ENCODE measurements around the gene TNS3. TPM values are rescaled to one million over a fixed set of nuclear protein-coding genes. Genes with fewer than 3 reads are reported as not detected.

Gene TNS3
- total RNA-seq, 1 experiment from 2014 or later, result 135 TPM

- BruUV-seq (replicated peaks), result no TSS peak
- no peak for TF ChIP-seq CTCF (IDR thresholded peaks at IDR 0.05; ENCODE audit: unreplicated experiment)
- H3K27me3 Mint-ChIP-seq (ENCODE audit: unreplicated experiment), result no peaks in the 10 kb centered on the region
- intact Hi-C loops (cut with micrococcal nuclease; ENCODE audit: unreplicated experiment), result loop anchor here (2.0 to 10.0 kb wide), 2 partner anchors 101 to 189 kb away; no protein-coding TSS in a partner anchor
- no peaks in the 10 kb centered on the region for H3K9me3 Mint-ChIP-seq (ENCODE audit: low read depth, unreplicated experiment)
- CTCF ChIA-PET, result interaction anchor here (1.0 to 2.3 kb wide), 7 partner anchors 9 to 210 kb away, joined by 4 to 8 read pairs (median 4); no protein-coding TSS in a partner anchor
- peaks cover 3% of the 10 kb centered on the region for H3K36me3 Mint-ChIP-seq (ENCODE audit: insufficient read depth, unreplicated experiment)
- peak; percentile 57 for DNase-seq
- peaks cover 39% of the 10 kb centered on the region for H3K4me1 Mint-ChIP-seq (ENCODE audit: low read depth, unreplicated experiment)
- H3K4me3 Mint-ChIP-seq (ENCODE audit: low read depth, unreplicated experiment), result no peak overlapping the region
- no peak overlapping the region for H3K27ac Mint-ChIP-seq (ENCODE audit: unreplicated experiment)
Observed at GRCh38 chr7:47475880-47476227, 106.1 kb downstream of the TNS3 start.

GRCh38 chr7:47474937-47475879 lies 106.7 kb downstream of the TNS3 start:
- DNase-seq, result peak; percentile 97
- peaks cover 7% of the 10 kb centered on the region for H3K36me3 Mint-ChIP-seq (ENCODE audit: insufficient read depth, unreplicated experiment)
- TF ChIP-seq CTCF (IDR thresholded peaks at IDR 0.05; ENCODE audit: unreplicated experiment), result no peak
- peaks cover 39% of the 10 kb centered on the region for H3K4me1 Mint-ChIP-seq (ENCODE audit: low read depth, unreplicated experiment)
- H3K27ac Mint-ChIP-seq (ENCODE audit: unreplicated experiment), result no peak overlapping the region
- intact Hi-C loops (cut with micrococcal nuclease; ENCODE audit: unreplicated experiment), result loop anchor here (2.0 to 10.0 kb wide), 2 partner anchors 102 to 190 kb away; no protein-coding TSS in a partner anchor
- H3K9me3 Mint-ChIP-seq (ENCODE audit: low read depth, unreplicated experiment), result no peaks in the 10 kb centered on the region
- no peaks in the 10 kb centered on the region for H3K27me3 Mint-ChIP-seq (ENCODE audit: unreplicated experiment)
- CTCF ChIA-PET, result interaction anchor here (0.7 to 2.3 kb wide), 10 partner anchors 9 to 335 kb away, joined by 3 to 8 read pairs (median 4); no protein-coding TSS in a partner anchor
- H3K4me3 Mint-ChIP-seq (ENCODE audit: low read depth, unreplicated experiment), result no peak overlapping the region
- BruUV-seq (replicated peaks), result no TSS peak

- Mint-ChIP-seq H3K36me3 (ENCODE audit: insufficient read depth, unreplicated experiment) (peaks cover 7% of the 10 kb centered on the region), H3K27ac (ENCODE audit: unreplicated experiment) (no peak overlapping the region), H3K4me1 (ENCODE audit: low read depth, unreplicated experiment) (peaks cover 42% of the 10 kb centered on the region), H3K9me3 (ENCODE audit: low read depth, unreplicated experiment) (no peaks in the 10 kb centered on the region), H3K4me3 (ENCODE audit: low read depth, unreplicated experiment) (no peak overlapping the region), H3K27me3 (ENCODE audit: unreplicated experiment) (no peaks in the 10 kb centered on the region)
- CTCF ChIA-PET, result interaction anchor here (0.7 to 2.3 kb wide), 9 partner anchors 8 to 336 kb away, joined by 3 to 8 read pairs (median 4); no protein-coding TSS in a partner anchor
- TF ChIP-seq CTCF (IDR thresholded peaks at IDR 0.05; ENCODE audit: unreplicated experiment), result no peak
- no TSS peak for BruUV-seq (replicated peaks)
- intact Hi-C loops (cut with micrococcal nuclease; ENCODE audit: unreplicated experiment), result loop anchor here (2.0 to 10.0 kb wide), 2 partner anchors 102 to 190 kb away; no protein-coding TSS in a partner anchor
- DNase-seq, result no peak
Observed at GRCh38 chr7:47474211-47474936, 107.5 kb downstream of the TNS3 start.

GRCh38 chr7:47473499-47474210 lies 108.3 kb downstream of the TNS3 start:
- peaks cover 50% of the 10 kb centered on the region for H3K4me1 Mint-ChIP-seq (ENCODE audit: low read depth, unreplicated experiment)
- peaks cover 7% of the 10 kb centered on the region for H3K36me3 Mint-ChIP-seq (ENCODE audit: insufficient read depth, unreplicated experiment)
- H3K9me3 Mint-ChIP-seq (ENCODE audit: low read depth, unreplicated experiment), result no peaks in the 10 kb centered on the region
- CTCF ChIA-PET, result no interaction called here
- DNase-seq, result no peak
- no peaks in the 10 kb centered on the region for H3K27me3 Mint-ChIP-seq (ENCODE audit: unreplicated experiment)
- intact Hi-C loops (cut with micrococcal nuclease; ENCODE audit: unreplicated experiment), result loop anchor here (2.0 to 10.0 kb wide), 2 partner anchors 103 to 191 kb away; no protein-coding TSS in a partner anchor
- no peak for TF ChIP-seq CTCF (IDR thresholded peaks at IDR 0.05; ENCODE audit: unreplicated experiment)
- BruUV-seq (replicated peaks), result no TSS peak
- no peak overlapping the region for H3K4me3 Mint-ChIP-seq (ENCODE audit: low read depth, unreplicated experiment)
- H3K27ac Mint-ChIP-seq (ENCODE audit: unreplicated experiment), result no peak overlapping the region
